HuH-7 (cell line): Measurements from ENCODE around the gene SESN3.
"Not testable (repeated sequence)": the region's sequence is repeated elsewhere in the genome, so short reads cannot be mapped to it uniquely, and the experiment has no call there.

Experiments used
- DNase-seq: peaks from one replicate; pipeline ENCODE4 v3.0.0; 2011; ENCODE audit warnings: low spot score

Gene SESN3

DNA sequence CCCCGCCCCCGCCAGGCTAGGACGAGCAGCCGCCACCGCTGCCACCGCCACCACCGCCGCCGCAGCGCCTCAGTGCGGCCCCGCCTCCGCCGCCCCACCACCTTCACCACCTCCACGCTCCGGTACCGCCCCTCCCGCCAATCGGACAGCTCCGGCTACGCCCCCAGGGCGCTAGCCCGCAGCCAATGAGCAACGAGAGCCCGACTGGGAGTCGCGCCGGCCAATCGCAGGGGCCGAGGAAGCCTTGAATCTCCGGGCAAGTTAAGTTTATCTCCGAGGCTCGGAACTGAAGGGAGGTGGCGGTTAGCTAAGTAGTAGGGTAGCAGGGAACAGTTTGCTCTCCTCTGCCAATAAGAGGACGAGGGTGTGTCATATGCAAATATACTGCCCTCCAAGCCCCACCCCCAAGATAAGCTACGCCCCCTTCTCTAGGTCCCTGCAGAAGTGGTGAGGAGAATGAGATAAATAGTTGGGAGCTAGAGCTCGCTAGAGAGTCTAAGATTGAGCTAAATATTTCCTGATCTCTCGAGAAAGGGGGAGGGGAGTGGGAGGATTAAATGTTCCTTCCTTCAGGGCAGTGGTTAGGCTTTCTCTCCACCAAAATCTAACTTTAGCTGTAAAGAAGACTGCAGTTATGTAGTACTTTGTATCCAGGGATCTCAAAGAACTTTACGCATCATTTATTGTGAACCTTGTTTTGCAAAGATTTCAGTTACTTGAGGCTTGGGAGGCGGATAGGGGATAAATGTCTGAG lies at the start of gene SESN3:
SESN3 (minus strand) TSS at position 76 of the 754 bp plus-strand sequence. CDS start 342 bp downstream, outside the sequence.
- peak; percentile 86 for DNase-seq

- no peak for DNase-seq
These were observed 49.2 kb upstream of the SESN3 start for GRCh38 chr11:95279921-95280868.

- DNase-seq = no peak
These were observed 46.9 kb upstream of the SESN3 start for GRCh38 chr11:95277868-95278267.

- DNase-seq = no peak
These were observed 45.1 kb upstream of the SESN3 start for GRCh38 chr11:95276139-95276538.

DNA sequence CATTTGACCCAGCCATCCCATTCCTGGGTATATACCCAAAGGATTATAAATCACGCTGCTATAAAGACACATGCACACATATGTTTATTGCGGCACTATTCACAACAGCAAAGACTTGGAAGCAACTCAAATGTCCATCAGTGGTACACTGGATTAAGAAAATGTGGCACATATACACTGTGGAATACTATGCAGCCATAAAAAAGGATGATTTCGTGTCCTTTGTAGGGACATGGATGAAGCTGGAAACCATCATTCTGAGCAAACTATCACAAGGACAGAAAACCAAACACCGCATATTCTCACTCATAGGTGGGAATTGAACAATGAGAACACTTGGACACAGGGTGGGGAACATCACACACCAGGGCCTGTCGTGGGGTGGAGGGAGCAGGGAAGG lies 42.6 kb upstream of the SESN3 start:
- DNase-seq = not testable (repeated sequence)

DNA sequence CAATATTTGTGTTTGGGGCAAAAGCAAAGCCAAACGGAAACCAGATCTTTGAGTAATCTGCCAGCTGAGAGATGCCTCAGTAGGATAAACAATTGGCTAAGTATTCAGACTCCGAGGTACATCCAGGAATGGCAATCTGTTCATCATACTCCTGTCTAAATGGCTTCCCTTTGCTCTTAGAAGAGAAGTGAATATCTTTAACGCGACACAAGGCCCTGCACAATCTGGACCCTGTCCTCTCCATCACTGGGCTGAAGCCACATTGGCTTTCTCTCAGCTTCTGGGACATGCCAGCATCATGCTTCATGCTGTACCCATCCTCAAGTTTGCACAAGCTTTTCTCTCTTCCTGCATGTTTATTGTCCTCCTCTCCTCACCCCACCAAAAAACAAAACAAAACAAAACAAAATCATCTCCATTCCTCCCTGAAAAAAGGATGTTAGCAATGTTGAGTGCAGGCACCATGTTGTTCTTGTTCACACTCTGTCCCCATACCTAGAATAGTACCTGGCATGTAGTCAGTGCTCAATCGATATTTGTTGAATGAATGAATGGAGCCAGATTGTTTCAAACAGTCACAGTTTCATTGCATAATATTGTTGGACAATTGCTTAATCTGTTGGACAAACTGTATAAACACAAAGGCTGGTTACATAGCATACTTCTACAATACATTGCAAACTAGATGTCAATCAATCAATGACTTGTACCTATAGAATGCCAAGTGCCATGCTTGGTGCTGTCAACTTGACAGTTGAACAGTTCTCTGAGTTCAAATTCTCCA lies 38.2 kb upstream of the SESN3 start:
- DNase-seq = no peak

DNA sequence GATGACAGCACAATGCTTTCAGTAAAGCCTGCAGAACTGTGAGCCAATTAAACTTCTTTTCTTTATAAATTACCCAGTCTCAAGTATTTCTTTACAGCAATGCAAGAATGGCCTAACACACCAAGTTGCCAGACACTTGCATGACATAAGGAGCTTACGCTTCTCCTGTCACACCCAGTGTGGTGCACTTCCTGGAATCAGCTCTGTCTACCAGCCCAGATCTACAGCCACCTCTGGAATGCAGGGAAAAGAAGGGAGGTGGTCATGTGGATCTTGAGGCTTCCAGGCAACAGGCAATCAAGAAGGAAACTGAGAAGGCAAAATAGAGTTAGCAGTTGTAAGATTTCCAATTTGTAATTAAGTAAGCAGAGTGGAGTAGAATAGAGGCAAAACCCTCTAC lies 37.4 kb upstream of the SESN3 start:
- DNase-seq = no peak

DNA sequence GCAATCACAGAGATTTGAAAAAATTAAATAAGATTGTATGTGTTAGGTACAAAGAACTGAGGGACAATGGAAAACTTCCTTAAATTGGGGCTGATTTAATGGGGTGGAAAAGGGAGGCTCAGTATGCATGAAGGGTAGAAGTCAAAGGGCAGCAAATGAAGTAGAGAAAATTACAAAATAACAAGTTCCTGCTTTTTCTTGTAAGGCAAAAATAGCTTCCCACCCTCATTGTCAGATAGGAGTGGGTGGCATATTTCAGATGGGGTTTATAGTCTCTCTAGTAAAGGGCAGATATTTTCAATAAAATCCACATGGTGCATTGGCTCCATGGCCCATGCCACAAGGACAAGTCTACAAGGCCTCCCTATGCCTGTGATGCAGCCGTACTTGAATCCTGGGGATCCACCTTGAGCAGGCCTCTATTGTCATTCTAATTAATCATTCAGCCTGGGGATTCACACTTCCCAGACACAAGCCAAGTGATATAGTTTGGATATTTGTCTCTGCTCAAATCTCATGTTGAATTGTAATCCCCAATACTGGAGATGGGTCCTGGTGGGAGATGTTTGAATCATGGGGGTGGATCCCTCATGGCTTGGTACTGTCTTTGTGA lies 36.7 kb upstream of the SESN3 start:
- no peak for DNase-seq

DNA sequence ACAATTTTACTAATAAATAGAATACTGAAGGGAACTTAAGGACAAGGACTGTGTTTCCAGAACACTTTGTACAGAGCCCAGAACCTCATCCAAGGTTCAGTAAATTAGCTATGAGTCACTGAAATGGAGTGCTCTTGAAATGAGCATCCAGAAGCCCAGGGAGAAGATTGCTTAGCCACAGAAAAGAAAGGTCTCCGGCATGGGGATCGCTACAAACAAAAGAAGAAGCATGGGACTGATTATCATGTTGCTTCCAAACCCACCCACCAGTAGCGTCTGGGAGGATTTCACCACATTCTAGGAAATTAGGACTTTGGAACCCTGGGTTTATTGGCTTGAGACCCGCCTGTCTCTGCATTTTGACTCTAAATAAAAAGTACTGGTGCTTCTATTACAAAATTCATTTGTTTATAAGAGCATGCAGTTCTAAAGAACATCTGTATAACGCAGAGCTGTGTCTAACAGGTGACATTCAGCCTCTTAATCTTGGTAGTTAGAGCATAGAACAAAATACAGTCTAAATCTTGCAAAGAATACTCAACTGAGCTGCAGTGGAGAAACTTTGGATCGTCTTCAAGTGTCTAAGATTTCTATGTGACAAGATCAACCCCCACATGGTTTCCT lies 35.9 kb upstream of the SESN3 start:
- DNase-seq = no peak

GRCh38 chr11:95264881-95265280 lies 33.9 kb upstream of the SESN3 start:
- no peak for DNase-seq

DNA sequence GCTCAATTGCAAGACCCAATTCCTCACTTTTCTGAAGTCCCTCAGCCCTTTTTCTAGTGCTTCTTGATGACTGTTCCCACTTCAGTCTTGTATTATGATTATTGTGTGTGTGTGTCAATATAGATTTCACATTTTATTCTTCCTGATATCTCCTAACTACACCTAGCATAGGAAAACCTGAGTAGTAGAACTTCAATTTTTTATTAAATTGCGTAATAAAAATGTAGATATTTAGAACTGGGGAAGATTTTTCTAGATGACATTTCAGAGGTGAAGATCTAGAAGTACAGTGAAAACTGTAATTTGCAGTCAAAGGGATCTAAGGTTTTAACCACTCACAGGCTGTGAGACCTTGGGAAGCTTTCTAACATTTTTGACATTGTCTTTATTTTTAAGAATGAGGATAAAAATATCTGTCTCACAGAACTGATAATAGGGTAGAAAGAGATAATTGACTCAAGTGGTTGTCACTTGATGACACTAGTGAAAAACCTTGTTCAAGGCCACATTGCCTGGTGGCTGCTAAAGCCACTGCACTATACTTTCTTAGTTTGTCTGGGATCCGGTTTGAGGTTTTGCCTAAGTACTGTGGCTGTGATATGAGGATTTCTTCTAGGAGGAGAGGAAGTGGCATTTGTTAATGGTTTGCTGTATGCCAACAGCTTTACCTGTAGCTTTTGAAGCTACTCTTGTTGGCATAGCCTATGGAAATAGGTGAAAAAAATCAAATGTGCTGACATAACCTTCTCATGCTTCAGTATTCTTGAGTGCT lies 32.2 kb upstream of the SESN3 start:
- DNase-seq = no peak

DNA sequence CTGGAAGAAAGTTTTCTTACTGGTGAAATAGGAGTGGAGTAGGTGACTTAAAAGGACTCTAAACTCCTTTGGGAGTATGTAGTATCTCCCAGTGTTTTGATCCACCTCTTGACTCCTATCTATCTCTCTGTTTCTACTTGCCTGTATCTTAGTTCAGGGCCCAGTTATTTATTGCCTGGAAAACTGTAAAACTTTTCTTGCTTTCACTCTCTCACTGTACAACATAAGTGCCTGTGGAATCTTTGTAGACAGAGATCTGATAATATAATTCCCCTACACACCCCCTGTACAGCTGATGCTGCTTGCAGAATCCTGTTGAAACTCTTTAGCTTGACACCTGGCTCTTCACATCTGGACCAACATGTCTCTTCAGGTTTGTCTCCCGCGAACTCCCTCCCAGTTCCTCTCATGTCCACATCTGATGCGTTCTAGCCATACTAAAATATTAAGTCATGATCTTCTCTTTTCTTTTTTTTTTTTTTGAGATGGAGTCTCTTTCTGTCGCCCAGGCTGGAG lies 26.5 kb upstream of the SESN3 start:
- no peak for DNase-seq

GRCh38 chr11:95256321-95256779 lies 25.3 kb upstream of the SESN3 start:
- peak; percentile 10 for DNase-seq

- no peak for DNase-seq
These were observed 24.5 kb upstream of the SESN3 start for GRCh38 chr11:95255251-95256145.

DNA sequence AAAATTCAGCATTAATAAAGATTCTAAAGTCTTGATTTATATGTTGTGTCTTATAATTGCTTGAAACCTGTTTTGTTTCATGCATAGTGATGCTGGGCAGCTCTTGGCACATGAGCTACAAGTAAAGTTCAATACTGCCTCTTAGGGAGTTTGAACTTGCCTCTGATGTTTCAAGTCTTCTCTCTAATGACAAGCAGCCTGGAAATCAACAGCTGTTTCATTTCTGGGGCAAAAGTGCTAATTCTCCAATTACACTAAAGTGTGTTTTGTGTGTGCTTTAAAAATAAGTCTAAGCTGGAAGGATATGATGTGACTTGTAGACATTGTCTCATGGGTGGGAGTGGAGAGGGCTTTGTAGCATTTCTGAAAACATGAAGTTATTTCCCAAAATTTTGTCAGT lies 23.7 kb upstream of the SESN3 start:
- DNase-seq = no peak

- peak; percentile 28 for DNase-seq
These were observed 23.2 kb upstream of the SESN3 start for GRCh38 chr11:95254131-95254704.

DNA sequence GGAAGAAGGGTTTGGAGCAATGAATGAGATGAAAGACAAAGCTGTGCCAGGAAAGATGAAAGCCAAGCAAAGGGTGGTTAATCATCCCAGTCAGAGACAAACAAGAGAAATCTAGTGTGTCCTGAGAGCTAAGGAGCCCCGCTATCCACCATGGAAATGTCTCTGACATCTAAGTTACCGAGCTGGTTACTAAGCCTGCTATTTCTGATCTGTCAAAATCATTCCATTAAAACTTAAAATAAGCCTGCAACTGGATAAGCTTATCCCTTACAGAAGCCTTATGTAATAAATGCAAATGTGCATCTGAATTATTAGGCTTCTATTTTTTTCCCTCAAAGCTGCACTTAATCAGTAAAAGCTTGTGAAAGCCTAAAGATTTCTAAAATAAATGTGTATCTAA lies 22.1 kb upstream of the SESN3 start:
- no peak for DNase-seq

GRCh38 chr11:95252586-95252985 lies 21.6 kb upstream of the SESN3 start:
- DNase-seq = no peak

DNA sequence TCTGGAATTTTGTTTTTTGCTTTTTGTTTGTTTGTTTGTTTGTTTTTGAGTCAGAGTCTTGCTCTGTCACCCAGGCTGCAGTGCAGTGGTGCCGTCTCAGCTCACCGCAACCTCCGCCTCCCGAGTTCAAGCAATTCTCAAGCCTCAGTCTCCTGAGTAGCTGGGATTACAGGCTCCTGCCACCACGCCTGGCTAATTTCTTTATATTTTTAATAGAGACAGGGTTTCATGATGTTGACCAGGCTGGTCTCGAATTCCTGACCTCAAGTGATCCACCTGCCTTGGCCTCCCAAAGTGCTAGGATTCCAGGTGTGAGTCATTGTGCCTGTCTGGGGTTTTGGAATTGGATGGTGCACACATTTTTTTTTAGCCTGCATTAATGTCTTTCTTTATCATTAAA lies 20.9 kb upstream of the SESN3 start:
- DNase-seq = not testable (repeated sequence)
